ENCODE data around the gene RNF220.

The RNF220 gene

DNA sequence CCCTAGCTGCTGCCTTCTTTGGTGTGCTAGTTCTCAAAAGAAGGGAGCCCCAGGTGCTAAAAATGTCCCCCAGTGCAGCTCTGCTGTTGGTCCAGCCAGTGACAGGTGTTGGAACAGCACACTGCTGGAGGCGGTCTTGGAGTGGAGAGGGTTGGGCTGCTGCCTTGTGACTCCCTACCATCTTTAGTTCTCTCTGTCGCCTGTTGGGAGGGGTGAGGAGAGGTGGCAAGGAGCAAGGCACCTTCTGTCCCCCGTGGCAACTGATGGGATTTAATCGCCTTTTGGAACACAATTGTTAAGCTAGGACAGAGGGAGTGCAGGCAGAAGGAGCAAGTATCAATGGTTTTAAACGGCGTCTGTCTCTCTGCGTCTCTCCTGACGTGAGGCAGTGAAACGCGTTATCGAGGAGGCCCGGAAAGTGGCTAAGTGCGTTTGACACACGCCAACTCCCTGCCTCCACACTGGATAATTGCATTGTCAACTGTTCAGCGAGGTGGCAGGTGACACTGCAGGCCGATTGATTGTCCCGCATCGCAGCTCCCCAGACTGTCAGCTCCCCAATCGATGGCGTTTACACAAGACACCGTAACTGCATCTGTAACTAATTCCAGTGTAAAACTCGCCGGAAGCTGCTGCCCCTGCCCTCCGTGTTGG, 235.3 kb downstream of the RNF220 start:
- H3K9me3 ChIP-seq (ENCODE audit: control insufficient read depth, insufficient read depth, low read length), result no peaks in the 10 kb centered on the region
- no peak overlapping the region for H3K9ac ChIP-seq (ENCODE audit: low read depth, low read length)
- peaks cover 37% of the 10 kb centered on the region for H3K36me3 ChIP-seq (ENCODE audit: insufficient read depth, low read length)
- H3K4me1 ChIP-seq (ENCODE audit: insufficient read depth, low read length), result no peaks in the 10 kb centered on the region

DNA sequence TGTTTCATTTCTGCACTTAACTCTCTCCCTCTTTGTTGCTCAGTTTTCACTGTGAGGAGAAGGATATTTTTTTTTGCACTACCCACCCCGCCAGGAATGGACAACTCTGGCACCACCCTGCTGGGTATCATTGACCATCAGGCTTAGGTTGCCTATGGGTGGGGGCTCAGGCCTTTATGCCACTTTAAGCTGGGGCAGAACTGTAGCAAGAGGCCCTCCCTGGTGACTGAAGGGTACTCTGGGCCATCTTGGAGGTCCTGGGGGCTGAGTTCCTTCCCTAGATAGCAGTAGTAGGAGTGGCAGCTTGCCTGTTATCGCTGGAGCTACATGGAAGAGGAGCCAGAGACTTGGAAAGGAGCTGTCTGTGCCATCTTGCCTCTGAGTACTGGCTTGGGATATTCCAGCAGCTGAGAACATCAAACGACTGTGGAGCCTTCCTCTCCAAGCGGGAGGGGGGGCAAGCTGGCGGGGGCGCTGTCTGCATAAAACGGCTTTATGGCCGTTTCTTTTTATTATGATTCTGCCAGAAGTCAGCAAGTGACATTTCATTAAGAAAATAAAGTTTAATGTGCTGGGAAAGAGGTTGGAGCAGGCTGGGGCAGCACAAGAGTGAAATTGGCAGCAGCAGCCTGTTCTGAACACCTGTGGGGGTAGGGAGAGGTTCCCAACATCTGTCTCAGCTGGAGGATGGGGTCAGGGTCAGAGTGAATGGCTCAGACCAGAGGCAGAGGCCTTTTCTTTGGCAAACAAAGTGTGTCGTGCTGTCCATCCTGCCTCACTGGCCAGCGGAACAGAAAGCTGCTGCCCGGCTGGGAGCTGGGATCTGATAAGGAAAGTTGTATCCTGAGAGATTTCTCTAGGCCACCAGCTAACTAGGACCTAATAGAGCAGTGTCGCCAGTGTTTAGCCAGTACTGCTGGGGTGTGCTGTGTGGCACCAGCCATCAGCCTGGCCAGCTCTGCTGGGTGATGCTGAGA, 236.4 kb downstream of the RNF220 start:
- Histone ChIP-seq H3K9me3 (ENCODE audit: control insufficient read depth, insufficient read depth, low read length) (no peaks in the 10 kb centered on the region), H3K9ac (ENCODE audit: low read depth, low read length) (no peak overlapping the region), H3K36me3 (ENCODE audit: insufficient read depth, low read length) (peaks cover 31% of the 10 kb centered on the region), H3K4me1 (ENCODE audit: insufficient read depth, low read length) (no peaks in the 10 kb centered on the region)

DNA sequence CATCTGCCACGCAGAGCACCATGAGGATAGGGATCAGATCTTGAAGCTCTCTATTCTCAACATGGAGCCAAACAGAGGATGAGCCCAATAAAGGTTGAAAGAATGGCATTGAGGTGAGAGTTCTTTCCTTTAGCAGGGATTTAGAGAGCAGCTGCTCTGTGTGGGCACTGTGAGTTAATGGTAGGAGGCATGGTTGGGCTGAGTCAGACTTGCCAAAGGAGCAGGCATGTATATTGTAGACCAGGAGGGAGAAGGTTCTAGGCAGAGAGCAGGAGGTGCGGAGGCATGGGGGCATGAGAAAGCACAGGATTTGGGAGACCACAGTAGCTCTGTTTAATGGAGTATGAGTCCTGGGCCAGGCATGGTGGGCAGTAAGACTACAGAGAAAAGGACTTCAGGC, 237.2 kb downstream of the RNF220 start:
- Histone ChIP-seq H3K4me1 (ENCODE audit: insufficient read depth, low read length) (no peaks in the 10 kb centered on the region), H3K36me3 (ENCODE audit: insufficient read depth, low read length) (peaks cover 24% of the 10 kb centered on the region), H3K9me3 (ENCODE audit: control insufficient read depth, insufficient read depth, low read length) (no peaks in the 10 kb centered on the region), H3K9ac (ENCODE audit: low read depth, low read length) (no peak overlapping the region)

DNA sequence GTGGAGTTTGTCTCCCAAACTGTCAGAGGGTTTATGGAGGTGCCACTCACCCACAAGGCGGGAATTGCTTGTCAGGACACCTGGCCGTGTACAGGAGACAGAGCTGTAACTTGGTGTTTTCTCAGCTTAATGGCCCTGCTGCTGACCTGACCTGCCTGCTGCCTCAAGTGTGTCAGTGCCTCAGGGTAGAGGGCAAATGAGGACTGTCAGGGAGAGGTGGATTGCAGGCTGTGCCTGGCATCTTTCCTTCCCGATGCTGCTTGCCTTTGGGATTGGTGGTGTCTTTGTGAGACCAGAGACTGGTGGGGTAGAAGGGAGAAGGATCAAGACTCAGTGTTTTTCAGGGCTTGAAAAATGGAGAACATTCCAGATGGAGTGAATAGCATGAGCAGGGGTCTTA, 237.9 kb downstream of the RNF220 start:
- peaks cover 18% of the 10 kb centered on the region for H3K36me3 ChIP-seq (ENCODE audit: insufficient read depth, low read length)

DNA sequence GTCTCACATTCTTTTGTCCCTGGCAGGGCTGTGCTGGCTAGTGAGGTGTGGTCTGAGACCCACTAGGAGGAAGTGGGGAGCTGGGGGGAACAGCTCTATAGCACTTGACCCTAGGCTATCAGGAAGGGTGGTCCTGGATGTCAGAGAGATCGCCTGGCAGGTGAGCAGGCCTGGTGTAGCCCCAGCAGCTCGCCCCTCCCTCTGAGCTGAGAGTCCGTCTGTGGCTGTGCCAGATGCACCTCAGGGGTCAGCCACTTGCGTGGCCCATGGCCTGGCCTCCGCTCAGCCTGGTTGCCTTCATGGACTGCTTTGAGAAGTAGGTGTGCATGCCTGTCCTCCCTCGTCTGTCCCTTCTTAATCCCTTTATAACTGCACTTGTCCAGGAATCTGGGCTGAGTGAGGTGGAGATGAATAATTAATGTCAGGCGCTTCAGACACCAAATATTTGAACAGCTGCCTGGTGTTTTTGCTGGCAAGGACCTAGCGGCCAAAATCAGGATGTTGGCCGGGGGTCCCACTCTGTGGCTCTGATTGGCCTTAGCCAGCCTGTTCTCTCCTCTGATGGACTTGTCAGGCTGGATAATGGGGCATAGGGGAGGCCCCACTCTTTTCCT, 238.8 kb downstream of the RNF220 start:
- Histone ChIP-seq H3K36me3 (ENCODE audit: insufficient read depth, low read length) (peaks cover 15% of the 10 kb centered on the region), H3K4me1 (ENCODE audit: insufficient read depth, low read length) (no peaks in the 10 kb centered on the region), H3K9me3 (ENCODE audit: control insufficient read depth, insufficient read depth, low read length) (no peaks in the 10 kb centered on the region), H3K9ac (ENCODE audit: low read depth, low read length) (no peak overlapping the region)

More for the DNA sequence above, 237.9 kb downstream of the RNF220 start:
- Histone ChIP-seq H3K4me1 (ENCODE audit: insufficient read depth, low read length) (no peaks in the 10 kb centered on the region), H3K9ac (ENCODE audit: low read depth, low read length) (no peak overlapping the region), H3K9me3 (ENCODE audit: control insufficient read depth, insufficient read depth, low read length) (no peaks in the 10 kb centered on the region)

DNA sequence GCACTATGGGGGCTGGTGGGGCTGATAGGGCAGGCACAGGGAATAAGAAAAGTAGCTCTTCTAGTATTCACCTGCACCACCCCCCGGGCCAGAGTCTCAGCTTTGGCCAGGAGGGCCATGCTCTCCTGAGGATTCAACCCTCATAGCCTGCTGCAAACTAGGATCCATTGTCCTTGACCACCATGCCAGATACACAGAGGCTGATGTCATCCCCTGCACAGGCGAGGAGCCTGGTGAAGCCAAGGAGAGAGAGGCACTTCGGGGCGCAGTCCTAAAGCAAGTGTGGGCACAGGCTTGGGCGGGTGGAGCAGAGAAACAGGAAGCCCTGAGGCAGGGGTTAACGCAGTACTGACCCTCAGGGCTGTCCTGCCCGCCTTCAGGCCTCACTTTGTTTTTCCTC, 239.8 kb downstream of the RNF220 start:
- peaks cover 9% of the 10 kb centered on the region for H3K36me3 ChIP-seq (ENCODE audit: insufficient read depth, low read length)
- H3K9me3 ChIP-seq (ENCODE audit: control insufficient read depth, insufficient read depth, low read length), result no peaks in the 10 kb centered on the region
- H3K4me1 ChIP-seq (ENCODE audit: insufficient read depth, low read length), result no peaks in the 10 kb centered on the region; the same call in 1 of the 2 replicates
- H3K9ac ChIP-seq (ENCODE audit: low read depth, low read length), result no peak overlapping the region

DNA sequence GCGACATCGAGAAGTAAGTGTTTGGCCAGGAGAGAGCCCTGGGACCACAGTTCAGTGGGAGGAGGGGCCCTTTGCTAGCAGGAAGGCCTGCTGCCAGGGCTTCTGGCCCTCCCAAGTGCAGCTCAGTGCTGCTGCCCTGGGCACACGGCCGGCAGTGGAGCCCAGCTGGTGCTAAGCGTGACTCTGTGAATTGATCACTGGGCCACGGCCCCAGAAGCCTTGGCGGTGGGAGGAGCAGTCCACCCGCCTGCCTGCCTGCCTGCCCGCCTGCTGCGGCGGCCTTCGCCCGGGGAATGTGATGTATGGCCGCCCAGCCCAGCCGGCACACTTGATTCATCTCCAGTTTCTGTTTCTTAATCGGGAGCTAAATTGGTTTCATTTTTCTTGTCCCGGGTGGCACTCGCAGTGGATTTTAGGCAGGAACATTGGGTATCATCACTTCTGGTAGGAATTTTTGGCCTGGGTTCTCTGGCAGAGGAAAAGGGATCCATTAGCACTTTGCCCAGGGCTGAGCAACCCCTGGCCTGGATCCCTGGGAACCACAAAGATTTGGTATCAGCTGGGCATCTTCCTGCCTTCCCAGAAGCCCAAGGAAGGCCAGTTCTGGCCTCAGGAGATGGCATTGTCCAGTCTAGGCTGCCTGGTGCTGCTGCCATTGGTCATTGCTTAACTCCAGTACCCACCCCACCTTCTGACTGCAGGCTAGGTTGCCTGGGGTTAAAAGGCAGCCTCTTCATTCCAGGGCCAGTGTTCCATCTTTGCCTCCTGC, 240.6 kb downstream of the RNF220 start:
- peaks cover 9% of the 10 kb centered on the region for H3K36me3 ChIP-seq (ENCODE audit: insufficient read depth, low read length)

DNA sequence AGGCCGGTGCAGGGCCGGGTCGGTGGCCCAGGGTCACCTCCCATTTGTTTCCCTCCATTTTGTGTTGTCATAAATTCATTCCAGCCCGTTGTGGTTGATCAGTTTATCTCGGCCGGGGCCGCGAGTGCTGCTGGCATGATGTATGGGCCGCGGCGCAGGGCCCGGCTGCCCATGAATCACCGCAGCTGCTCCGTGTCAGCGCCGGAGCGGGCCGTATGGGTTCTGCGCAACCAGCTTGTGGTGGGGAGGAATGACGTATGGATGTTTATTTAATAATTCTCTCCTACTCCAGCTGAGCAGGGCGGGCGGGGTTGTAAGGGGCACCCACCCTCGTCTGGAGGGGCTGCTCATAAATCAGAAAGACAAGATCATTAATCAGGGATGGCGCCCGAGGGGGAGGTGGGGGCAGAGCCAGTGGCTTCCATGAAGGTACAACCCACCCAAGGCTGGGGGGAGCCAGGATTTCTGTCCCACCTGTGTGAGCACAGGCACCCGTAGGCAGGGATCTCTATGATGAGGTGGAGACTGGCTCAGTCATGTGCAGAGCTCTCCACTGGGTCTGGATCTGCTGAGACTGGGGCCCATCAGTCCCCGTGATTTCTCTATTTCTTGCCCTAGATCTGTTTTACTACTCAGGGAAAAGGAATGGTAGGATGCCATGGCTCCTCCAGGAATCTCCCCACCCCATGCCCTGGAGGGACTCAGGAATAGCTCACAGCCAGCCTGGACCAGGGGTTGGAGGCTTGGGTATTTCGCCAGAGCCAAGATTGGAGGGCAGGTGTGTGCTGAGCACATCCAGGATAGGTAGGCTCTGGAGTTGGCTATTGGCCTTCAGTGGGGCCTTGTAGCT, 241.4 kb downstream of the RNF220 start:
- no peaks in the 10 kb centered on the region; the same call in 1 of the 2 replicates for H3K4me1 ChIP-seq (ENCODE audit: insufficient read depth, low read length)
- peaks cover 9% of the 10 kb centered on the region for H3K36me3 ChIP-seq (ENCODE audit: insufficient read depth, low read length)
- no peaks in the 10 kb centered on the region for H3K9me3 ChIP-seq (ENCODE audit: control insufficient read depth, insufficient read depth, low read length)
- no peak overlapping the region for H3K9ac ChIP-seq (ENCODE audit: low read depth, low read length)

More for the DNA sequence above, 240.6 kb downstream of the RNF220 start:
- Histone ChIP-seq H3K9ac (ENCODE audit: low read depth, low read length) (no peak overlapping the region), H3K9me3 (ENCODE audit: control insufficient read depth, insufficient read depth, low read length) (no peaks in the 10 kb centered on the region), H3K4me1 (ENCODE audit: insufficient read depth, low read length) (no peaks in the 10 kb centered on the region; the same call in 1 of the 2 replicates)

DNA sequence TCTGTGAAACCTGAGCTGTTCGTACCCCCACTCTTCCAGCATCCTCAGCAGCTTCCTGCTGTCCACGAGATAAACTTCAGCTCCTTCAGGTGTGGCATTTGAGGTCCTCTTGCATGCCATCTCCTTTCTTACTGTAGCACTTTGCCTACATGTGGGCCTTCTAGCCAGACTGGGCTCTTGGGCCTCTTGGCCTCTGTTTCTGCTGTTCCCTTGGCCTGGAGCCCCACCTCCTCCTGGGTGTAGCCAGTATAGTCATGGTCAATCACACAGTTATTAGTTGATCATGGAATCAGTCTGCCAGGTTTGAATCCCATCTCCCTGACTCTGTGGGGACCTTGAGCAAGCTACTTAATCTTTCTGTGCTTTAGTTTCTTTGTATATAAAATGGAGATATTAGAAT, 242.8 kb downstream of the RNF220 start:
- peaks cover 9% of the 10 kb centered on the region for H3K36me3 ChIP-seq (ENCODE audit: insufficient read depth, low read length)
- no peaks in the 10 kb centered on the region; the same call in 1 of the 2 replicates for H3K4me1 ChIP-seq (ENCODE audit: insufficient read depth, low read length)

DNA sequence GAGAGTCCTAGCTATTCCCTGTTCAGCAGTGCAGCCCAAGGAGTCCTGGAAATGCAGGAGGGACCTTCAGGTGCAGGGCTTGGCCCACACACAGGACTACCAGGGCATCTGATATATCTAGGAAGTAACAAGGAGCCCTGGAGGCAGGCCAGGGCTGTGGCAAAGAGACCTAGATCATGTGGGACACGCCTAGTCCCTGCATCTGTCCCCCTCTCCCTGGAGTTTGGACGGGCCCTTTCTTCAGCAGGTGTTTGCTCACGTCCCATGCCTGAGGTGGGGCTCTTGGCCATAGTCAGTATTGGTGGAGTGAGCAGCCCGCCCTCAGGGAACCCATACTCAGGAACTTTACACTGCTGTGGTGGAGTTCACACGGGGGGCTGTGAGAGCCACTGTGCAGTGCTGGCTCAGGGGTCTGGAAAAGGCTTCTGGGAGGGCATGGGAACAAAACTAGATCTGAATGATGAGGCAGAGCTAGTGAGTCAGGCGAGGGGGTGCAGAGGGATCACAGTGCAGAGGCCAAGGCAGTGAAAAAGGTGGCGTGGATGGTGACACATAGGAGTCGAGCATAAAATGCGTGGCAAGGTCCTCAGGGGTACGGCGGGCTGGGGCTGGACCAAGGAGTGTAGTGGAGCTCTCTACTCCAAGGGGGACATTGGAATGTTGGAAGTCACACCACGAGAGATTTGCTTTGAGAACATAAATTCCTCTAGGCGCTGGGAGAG, 243.6 kb downstream of the RNF220 start:
- Histone ChIP-seq H3K9me3 (ENCODE audit: control insufficient read depth, insufficient read depth, low read length) (no peaks in the 10 kb centered on the region), H3K9ac (ENCODE audit: low read depth, low read length) (no peak overlapping the region), H3K36me3 (ENCODE audit: insufficient read depth, low read length) (peaks cover 6% of the 10 kb centered on the region), H3K4me1 (ENCODE audit: insufficient read depth, low read length) (no peaks in the 10 kb centered on the region; the same call in 1 of the 2 replicates)

More for the DNA sequence above, 242.8 kb downstream of the RNF220 start:
- Histone ChIP-seq H3K9ac (ENCODE audit: low read depth, low read length) (no peak overlapping the region), H3K9me3 (ENCODE audit: control insufficient read depth, insufficient read depth, low read length) (no peaks in the 10 kb centered on the region)

DNA sequence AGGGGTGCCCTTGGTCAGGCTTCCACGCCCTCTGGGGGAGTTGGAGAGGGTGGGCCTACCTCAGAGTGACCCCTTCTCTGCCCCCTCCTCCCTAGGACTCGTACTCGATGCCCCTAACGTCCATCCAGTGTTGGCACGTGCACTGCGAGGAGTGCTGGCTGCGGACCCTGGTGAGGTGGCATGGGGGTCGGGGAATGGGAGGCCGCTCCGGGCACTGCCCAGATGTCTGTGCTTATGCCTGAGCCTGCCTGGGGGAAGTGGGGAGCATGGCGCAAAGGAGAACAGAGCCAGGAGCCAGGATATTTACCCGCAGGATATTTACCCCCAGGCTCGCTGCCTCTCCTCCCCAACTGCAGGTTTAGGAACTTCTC, 244.7 kb downstream of the RNF220 start:
- no peak overlapping the region for H3K9ac ChIP-seq (ENCODE audit: low read depth, low read length)
- H3K36me3 ChIP-seq (ENCODE audit: insufficient read depth, low read length), result no peaks in the 10 kb centered on the region; the same call in none of the 2 replicates

DNA sequence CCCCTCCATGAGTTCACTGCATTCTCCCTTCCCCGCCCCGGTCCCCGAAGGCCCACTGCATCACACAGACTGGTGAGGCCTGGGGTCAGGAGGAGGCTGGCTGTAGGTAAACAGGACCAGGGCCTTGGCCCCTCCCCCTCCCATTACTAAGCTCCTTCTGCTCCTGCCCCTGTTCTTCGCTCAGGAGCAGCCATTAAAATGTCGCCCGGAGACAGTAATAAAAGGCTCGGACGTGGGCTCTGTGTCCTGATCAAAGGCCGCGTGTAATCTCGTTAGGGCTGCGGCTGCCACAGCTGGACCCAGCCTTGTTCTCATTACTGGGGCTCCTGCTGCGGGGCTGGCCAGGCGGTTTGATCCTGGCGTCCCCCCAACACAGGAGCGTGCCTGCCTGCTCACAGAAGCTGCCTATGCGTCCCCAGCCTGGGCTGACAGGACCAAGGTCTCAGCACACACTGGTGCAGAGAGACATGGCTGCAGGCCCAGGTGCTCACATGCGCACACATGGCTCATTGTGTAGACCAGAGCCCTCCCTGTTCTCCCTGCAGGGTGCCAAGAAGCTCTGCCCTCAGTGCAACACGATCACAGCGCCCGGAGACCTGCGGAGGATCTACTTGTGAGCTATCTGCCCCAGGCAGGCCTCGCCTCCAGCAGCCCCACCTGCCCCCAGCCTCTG, 245.2 kb downstream of the RNF220 start:
- Histone ChIP-seq H3K4me1 (ENCODE audit: insufficient read depth, low read length) (no peaks in the 10 kb centered on the region; the same call in 1 of the 2 replicates), H3K9me3 (ENCODE audit: control insufficient read depth, insufficient read depth, low read length) (no peaks in the 10 kb centered on the region), H3K36me3 (ENCODE audit: insufficient read depth, low read length) (no peaks in the 10 kb centered on the region; the same call in none of the 2 replicates), H3K9ac (ENCODE audit: low read depth, low read length) (no peak overlapping the region)

More for the DNA sequence above, 244.7 kb downstream of the RNF220 start:
- no peaks in the 10 kb centered on the region; the same call in 1 of the 2 replicates for H3K4me1 ChIP-seq (ENCODE audit: insufficient read depth, low read length)
- no peaks in the 10 kb centered on the region for H3K9me3 ChIP-seq (ENCODE audit: control insufficient read depth, insufficient read depth, low read length)

All from ES-I3 (cell line).